SK-N-SH treated with all-trans-retinoic acid at 6 μM for 48 hours (cell line): ENCODE data around the gene RRBP1.

Source experiments
- ATAC-seq: fragments of 200-7000 bp; cut with Tn5 transposase; 3 replicates; pipeline ENCODE4 v1.9.1; 2020; ENCODE audit warnings: mild to moderate bottlenecking, moderate library complexity
- ARNTL ChIP-seq: fragments of 450-650 bp; formaldehyde crosslinking; IDR thresholded peaks from 2 replicates; pipeline ENCODE4 v1.5.0; 2020; ENCODE audit warnings: low read depth, mild to moderate bottlenecking, moderate library complexity, borderline replicate concordance
- CSDC2 ChIP-seq: fragments of 250-450 bp; sonication (Bioruptor Pico); IDR thresholded peaks from 2 replicates; pipeline ENCODE4 v1.5.0; 2020; ENCODE audit warnings: mild to moderate bottlenecking, moderate library complexity
- CSRNP3 ChIP-seq: fragments of 250-450 bp; sonication (Bioruptor Pico); IDR thresholded peaks from 2 replicates; pipeline ENCODE4 v1.5.1; 2021; ENCODE audit warnings: mild to moderate bottlenecking, moderate library complexity
- GLIS3 ChIP-seq: fragments of 250-450 bp; sonication (Bioruptor Pico); IDR thresholded peaks from 2 replicates; pipeline ENCODE4 v1.5.0; 2020; ENCODE audit warnings: mild to moderate bottlenecking, moderate library complexity
- ISL1 ChIP-seq: fragments of 250-450 bp; sonication (Bioruptor Pico); IDR thresholded peaks from 2 replicates; pipeline ENCODE4 v2.1.2; 2022; ENCODE audit warnings: mild to moderate bottlenecking, moderate library complexity
- OSR1 ChIP-seq: fragments of 250-450 bp; sonication (Bioruptor Pico); IDR thresholded peaks from 2 replicates; pipeline ENCODE4 v1.8.0; 2022; ENCODE audit warnings: moderate library complexity, mild to moderate bottlenecking, inconsistent platforms
- PATZ1 ChIP-seq: fragments of 250-450 bp; sonication (Bioruptor Pico); IDR thresholded peaks from 2 replicates; pipeline ENCODE4 v1.8.0; 2020; ENCODE audit warnings: mild to moderate bottlenecking, moderate library complexity, borderline replicate concordance
- POU6F1 ChIP-seq: fragments of 250-450 bp; sonication (Bioruptor Pico); IDR thresholded peaks from 2 replicates; pipeline ENCODE4 v1.8.0; 2021; ENCODE audit warnings: low read depth, mild to moderate bottlenecking, moderate library complexity, borderline replicate concordance
- PPARA ChIP-seq: fragments of 250-450 bp; sonication (Bioruptor Pico); IDR thresholded peaks from 2 replicates; pipeline ENCODE4 v1.5.0; 2020; ENCODE audit warnings: mild to moderate bottlenecking, borderline replicate concordance
- RARB ChIP-seq: fragments of 250-450 bp; sonication (Bioruptor Pico); IDR thresholded peaks from 2 replicates; pipeline ENCODE4 v1.8.0; 2021; ENCODE audit warnings: mild to moderate bottlenecking, moderate library complexity
- SNAI2 ChIP-seq: fragments of 250-450 bp; sonication (Bioruptor Pico); IDR thresholded peaks from 2 replicates; pipeline ENCODE4 v1.5.0; 2020; ENCODE audit warnings: mild to moderate bottlenecking, moderate library complexity
- TCF4 ChIP-seq: fragments of 250-450 bp; sonication (Bioruptor Pico); IDR thresholded peaks from 2 replicates; pipeline ENCODE4 v1.8.0; 2021; ENCODE audit warnings: mild to moderate bottlenecking, moderate library complexity, borderline replicate concordance
- TOX ChIP-seq: fragments of 250-450 bp; sonication (Bioruptor Pico); IDR thresholded peaks from 2 replicates; pipeline ENCODE4 v1.8.0; 2021; ENCODE audit warnings: mild to moderate bottlenecking, moderate library complexity, borderline replicate concordance
- ZC3H10 ChIP-seq: fragments of 250-450 bp; sonication (Bioruptor Pico); IDR thresholded peaks from 2 replicates; pipeline ENCODE4 v1.5.1; 2021; ENCODE audit warnings: mild to moderate bottlenecking, moderate library complexity
- ZFP3 ChIP-seq: fragments of 250-450 bp; sonication (Bioruptor Pico); IDR thresholded peaks from 2 replicates; pipeline ENCODE4 v1.5.0; 2020; ENCODE audit warnings: mild to moderate bottlenecking, moderate library complexity
- ZFP30 ChIP-seq: fragments of 450-650 bp; formaldehyde crosslinking; IDR thresholded peaks from 2 replicates; pipeline ENCODE4 v1.5.0; 2022; ENCODE audit warnings: mild to moderate bottlenecking, moderate library complexity
- ZNF565 ChIP-seq: fragments of 450-650 bp; formaldehyde crosslinking; conservative IDR thresholded peaks from 2 replicates; pipeline ENCODE4 v1.5.0; 2020; ENCODE audit warnings: low read depth, mild to moderate bottlenecking, moderate library complexity
- ZNF70 ChIP-seq: fragments of 450-650 bp; formaldehyde crosslinking; IDR thresholded peaks from 2 replicates; pipeline ENCODE4 v1.5.0; 2020; ENCODE audit warnings: mild to moderate bottlenecking, moderate library complexity
- ZNF8 ChIP-seq: fragments of 450-650 bp; formaldehyde crosslinking; IDR thresholded peaks from 2 replicates; pipeline ENCODE4 v1.5.0; 2020; ENCODE audit warnings: mild to moderate bottlenecking, moderate library complexity
- TF ChIP-seq, protein P1 (sequence below): fragments of 250-450 bp; sonication (Bioruptor Pico); IDR thresholded peaks from 2 replicates; pipeline ENCODE4 v1.5.0; 2020; ENCODE audit warnings: mild to moderate bottlenecking, moderate library complexity
- TF ChIP-seq, protein P2 (sequence below): fragments of 250-450 bp; sonication (Bioruptor Pico); IDR thresholded peaks from 2 replicates; pipeline ENCODE4 v1.5.1; 2020; ENCODE audit warnings: low read depth, mild to moderate bottlenecking, moderate library complexity

RRBP1 gene

GRCh38 chr20:17622086-17622850 is 59.8 kb downstream of the RRBP1 start:
- no peak for ATAC-seq
- TF ChIP-seq ZNF8 (CRISPR knock-in tag) (no peak), OSR1 (CRISPR knock-in tag) (no peak), ZNF70 (CRISPR knock-in tag) (no peak), PATZ1 (CRISPR knock-in tag) (no peak), POU6F1 (no peak), ZNF565 (CRISPR knock-in tag) (no peak), TOX (CRISPR knock-in tag) (no peak), ZC3H10 (CRISPR knock-in tag) (no peak), CSDC2 (CRISPR knock-in tag) (no peak)
- TF ChIP-seq, protein P1, sequence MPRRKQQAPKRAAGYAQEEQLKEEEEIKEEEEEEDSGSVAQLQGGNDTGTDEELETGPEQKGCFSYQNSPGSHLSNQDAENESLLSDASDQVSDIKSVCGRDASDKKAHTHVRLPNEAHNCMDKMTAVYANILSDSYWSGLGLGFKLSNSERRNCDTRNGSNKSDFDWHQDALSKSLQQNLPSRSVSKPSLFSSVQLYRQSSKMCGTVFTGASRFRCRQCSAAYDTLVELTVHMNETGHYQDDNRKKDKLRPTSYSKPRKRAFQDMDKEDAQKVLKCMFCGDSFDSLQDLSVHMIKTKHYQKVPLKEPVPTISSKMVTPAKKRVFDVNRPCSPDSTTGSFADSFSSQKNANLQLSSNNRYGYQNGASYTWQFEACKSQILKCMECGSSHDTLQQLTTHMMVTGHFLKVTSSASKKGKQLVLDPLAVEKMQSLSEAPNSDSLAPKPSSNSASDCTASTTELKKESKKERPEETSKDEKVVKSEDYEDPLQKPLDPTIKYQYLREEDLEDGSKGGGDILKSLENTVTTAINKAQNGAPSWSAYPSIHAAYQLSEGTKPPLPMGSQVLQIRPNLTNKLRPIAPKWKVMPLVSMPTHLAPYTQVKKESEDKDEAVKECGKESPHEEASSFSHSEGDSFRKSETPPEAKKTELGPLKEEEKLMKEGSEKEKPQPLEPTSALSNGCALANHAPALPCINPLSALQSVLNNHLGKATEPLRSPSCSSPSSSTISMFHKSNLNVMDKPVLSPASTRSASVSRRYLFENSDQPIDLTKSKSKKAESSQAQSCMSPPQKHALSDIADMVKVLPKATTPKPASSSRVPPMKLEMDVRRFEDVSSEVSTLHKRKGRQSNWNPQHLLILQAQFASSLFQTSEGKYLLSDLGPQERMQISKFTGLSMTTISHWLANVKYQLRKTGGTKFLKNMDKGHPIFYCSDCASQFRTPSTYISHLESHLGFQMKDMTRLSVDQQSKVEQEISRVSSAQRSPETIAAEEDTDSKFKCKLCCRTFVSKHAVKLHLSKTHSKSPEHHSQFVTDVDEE (CRISPR knock-in tag): no peak

DNA sequence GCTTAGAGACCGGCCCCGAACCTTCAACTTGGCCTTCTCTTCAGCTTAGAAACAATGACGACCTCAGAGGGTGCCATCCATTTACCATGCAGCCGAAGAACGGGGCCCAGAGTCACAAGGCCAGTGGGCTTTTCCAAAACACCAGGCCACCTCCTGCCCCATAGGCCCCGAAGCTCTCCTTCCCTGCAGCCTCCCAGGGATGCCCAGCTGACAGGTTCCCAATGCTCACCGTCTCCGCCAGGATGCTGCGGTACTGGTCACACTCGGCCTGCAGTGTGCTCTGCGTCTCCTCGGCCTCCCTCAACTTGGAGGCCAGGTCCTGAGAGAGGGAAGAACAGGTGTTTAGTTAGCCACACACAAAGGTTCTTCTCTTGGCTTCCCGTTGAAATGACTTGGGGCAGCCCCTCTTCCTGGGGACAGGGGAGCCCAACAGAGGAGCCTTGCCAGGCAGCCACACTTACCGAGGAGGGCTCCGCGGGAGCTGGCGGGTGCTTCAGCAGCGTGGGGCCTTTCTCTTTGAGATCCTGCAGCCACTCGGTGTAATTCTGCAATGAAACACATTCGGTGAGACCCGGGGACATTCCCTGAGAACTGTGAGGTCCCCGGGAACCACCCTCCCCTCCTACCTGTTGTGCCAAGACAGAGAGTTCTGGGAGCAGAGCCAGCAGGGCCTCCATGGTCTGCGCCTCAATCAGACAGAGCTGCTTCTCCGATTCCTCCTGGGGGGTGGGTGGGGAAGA is 60.6 kb downstream of the RRBP1 start:
- no peak for ATAC-seq
- TF ChIP-seq ISL1: no peak
- no peak for TF ChIP-seq GLIS3 (CRISPR knock-in tag)
- no peak for TF ChIP-seq CSDC2 (CRISPR knock-in tag)
- TF ChIP-seq ZNF8 (CRISPR knock-in tag): no peak
- TF ChIP-seq, protein P1 (CRISPR knock-in tag): no peak
- TF ChIP-seq RARB (CRISPR knock-in tag): no peak
- TF ChIP-seq, protein P2, sequence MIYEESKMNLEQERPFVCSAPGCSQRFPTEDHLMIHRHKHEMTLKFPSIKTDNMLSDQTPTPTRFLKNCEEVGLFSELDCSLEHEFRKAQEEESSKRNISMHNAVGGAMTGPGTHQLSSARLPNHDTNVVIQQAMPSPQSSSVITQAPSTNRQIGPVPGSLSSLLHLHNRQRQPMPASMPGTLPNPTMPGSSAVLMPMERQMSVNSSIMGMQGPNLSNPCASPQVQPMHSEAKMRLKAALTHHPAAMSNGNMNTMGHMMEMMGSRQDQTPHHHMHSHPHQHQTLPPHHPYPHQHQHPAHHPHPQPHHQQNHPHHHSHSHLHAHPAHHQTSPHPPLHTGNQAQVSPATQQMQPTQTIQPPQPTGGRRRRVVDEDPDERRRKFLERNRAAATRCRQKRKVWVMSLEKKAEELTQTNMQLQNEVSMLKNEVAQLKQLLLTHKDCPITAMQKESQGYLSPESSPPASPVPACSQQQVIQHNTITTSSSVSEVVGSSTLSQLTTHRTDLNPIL: no peak
- TF ChIP-seq PATZ1 (CRISPR knock-in tag): no peak
- no peak for TF ChIP-seq POU6F1
- TF ChIP-seq CSRNP3 (CRISPR knock-in tag): no peak
- TF ChIP-seq ZFP30 (CRISPR knock-in tag): no peak
- TF ChIP-seq TCF4 (CRISPR knock-in tag): no peak
- no peak for TF ChIP-seq ZNF70 (CRISPR knock-in tag)
- no peak for TF ChIP-seq ZNF565 (CRISPR knock-in tag)
- TF ChIP-seq SNAI2 (CRISPR knock-in tag): no peak
- TF ChIP-seq TOX (CRISPR knock-in tag): no peak
- no peak for TF ChIP-seq ZFP3 (CRISPR knock-in tag)
- TF ChIP-seq ARNTL: no peak
- no peak for TF ChIP-seq OSR1 (CRISPR knock-in tag)
- no peak for TF ChIP-seq PPARA (CRISPR knock-in tag)
